ENCODE results near the gene HID1.

The HID1 gene

DNA sequence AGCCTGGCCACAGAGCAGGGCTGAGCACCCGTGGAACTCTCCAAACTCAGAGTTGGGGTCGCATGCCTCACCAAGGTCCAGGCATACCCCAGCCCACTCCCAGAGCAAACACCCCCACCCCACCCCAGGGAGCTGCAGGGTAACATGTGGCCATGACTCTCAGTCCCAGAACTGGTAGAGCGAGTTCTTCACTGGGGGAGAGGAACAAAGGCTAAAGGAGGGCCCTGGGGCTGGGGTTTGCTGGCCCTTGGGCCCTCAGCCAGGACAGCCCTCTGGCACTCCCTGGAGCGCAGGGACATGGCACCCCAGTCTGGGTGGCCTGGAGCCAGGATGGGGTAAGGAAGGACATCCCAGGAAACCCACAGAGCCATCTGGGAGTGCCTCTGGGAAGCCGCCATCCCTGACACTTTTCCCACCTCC is 4.2 kb downstream of the HID1 start:
- DNase-seq (ENCODE audit: low read depth, low spot score): no peak

- DNase-seq (ENCODE audit: low read depth, low spot score): no peak
These were observed 7.5 kb downstream of the HID1 start for GRCh38 chr17:74964988-74965622.

DNA sequence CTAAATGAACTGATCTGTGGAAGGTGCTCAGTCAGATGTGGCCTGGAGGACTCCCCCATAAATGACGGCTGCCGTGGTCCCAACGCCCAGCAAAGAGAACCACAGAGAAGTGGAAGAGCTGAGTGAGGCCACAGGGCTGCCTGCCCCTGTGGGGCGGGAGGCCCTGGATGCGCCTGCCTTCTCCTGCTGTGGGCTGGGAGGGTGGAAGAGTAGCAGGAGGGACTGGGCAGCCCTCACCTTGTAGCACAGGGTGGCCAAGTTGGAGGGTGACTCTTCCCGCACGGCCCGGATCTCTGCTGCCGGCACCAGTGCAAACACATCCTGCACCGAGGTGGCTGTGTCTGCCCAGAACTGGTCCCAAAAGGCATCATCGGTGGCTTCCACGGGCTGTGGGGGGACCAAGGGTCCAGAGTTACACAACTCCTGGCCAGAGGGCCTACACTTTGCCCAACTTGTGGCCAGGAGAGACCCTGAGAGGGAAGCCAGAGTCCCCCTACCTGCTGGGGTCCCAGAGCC is 8.3 kb downstream of the HID1 start:
- no peak for DNase-seq (ENCODE audit: low read depth, low spot score)

DNA sequence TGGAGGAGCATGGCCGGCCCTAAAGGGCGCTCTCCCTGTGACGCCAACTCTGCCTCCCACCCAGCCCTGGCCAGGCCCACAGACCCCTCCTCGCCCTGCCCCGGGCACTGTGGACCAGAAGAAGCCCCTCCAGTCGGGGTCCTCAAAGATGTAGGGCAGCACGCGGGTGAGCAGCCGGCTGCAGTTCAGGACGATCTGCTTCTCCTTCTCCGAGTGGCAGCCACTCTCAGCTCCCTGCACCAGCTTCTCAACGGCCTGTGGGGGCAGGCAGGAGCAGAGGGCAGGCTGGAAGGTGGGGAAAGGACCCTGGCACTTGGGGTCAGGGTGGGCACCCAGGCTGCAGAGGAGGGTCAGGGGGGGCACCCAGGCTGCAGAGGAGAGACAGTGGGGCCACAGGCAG is 8.9 kb downstream of the HID1 start:
- DNase-seq (ENCODE audit: low read depth, low spot score): no peak

GRCh38 chr17:74962622-74963394 is 9.8 kb downstream of the HID1 start:
- no peak for DNase-seq (ENCODE audit: low read depth, low spot score)

GRCh38 chr17:74961657-74962350 is 10.8 kb downstream of the HID1 start:
- peak; percentile 57 for DNase-seq (ENCODE audit: low read depth, low spot score)

DNA sequence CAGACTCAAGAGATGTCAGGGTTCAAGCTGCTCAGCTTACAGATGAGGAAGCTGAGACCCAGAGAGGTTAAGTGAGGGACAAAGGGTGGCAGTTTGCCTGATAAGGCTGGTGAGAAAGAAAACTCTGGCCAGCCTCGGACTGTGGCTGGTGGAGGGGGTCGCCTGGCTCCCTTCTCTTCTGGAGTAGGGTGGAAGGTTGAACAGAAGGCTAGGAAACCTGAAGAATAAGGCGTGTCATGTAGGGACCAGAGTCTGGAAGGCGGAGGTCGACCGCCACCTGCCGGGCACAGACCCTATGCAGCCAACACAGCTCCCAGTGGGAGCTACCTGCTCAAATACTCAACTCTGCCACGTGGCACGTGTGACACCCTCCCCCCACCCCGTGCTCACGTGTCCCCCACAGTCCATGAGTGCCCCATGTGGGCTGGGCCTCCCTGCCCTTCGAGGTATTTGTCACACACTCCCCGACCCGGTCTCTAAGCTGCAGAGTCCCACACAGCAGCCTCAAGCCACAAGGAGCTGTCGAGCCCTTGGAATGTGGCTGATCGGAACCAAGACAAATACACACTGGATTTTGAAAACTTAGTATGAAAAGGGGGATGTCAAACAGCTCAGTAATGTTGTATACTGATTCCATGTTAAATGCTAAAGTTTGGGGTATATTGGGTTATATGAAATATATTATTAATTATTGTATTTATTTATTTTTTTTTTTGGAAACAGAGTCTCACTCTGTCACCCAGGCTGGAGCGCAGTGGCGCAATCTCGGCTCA is 11.8 kb downstream of the HID1 start:
- DNase-seq (ENCODE audit: low read depth, low spot score): peak; percentile 40

GRCh38 chr17:74959826-74960515 is 12.6 kb downstream of the HID1 start:
- no peak for DNase-seq (ENCODE audit: low read depth, low spot score)

DNA sequence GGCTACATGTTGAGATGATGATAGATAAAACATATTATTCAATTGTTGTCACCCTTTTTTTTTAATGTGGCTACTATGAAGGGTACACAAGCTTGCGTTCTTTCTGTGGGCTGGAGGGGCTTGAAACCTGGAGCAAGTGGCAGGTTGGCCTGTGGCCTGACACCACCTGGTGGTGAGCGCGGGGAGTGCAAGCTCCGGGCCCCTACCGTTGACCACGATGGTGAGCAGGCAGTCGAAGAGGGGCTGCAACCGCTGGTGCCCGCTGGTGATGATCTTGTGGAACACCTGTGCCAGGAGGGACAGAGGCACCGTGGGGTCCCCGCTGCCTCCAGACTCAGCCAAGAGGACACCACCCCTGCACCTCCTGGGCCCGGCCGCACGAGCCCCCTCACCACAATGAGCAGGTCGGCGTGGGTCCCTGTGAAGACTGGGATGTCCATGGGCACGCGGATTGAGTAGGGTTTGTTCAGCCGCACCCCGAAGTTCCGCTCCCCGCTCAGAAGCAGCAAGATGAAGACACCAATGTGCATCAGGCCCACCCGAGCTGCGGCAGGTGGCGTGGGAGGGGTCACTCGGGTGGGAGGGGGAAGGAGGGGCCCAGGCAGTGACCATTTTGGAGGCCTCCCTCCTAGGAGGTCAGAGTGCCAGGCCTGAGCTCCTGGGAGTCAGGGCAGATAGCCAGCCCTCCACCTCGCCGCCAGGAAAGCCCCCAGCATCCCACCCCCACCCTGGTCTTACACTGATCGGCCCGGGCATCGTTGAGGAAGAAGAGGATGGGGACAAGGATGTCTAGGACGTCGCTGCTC is 14.4 kb downstream of the HID1 start:
- no peak for DNase-seq (ENCODE audit: low read depth, low spot score)

DNA sequence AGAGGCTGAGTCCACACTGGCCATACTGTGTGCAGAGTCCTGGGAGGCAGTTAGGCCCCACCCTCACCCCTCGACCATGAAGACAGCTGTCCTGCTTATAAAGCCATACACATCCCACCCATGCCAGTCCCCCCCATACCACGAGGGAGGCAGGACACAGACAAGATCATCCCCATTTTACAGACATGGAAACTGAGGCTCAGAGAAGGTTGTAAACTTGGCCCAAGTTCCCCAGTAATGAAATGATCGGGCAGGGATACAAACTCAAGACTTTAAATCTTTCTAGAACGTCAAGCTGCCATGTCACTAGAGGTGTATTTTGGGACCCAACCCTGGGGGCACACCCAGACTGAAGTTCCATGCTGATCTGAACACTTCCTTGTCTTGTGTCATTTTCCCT is 16.5 kb downstream of the HID1 start:
- DNase-seq (ENCODE audit: low read depth, low spot score): no peak

DNA sequence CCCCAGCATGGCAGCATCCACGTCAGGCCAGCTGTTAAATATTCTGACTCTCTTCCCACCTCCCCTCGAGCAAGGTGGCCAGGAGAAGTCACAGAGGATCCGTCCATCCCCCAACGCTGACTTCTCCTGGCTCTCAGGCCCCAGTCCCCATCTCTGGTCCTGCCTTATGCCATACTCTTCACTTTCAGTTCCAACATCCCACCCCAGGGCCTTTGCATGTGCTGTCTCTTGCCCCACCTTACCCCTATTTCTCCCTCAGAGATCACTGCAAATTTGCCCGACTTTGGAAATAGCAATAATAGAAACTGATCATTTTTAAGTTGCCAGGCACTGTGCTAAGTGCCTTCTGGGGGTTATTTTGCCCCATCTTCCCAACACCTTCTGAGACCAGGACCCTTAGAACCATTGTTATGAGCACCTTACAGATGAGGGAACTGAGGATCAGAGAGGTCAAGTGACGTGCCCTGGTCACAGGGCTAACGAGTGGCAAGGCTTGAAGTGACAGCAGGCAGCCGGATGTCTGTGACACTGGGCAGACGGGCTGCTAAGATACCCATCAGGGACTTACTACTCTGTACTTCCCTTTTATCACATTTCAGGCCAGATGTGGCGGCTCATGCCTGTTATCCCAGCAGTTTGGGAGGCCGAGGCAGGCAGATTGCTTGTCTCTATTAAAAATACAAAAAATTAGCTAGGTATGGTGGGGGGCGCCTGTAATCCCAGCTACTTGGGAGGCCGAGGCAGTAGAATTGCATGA is 17.7 kb downstream of the HID1 start:
- no peak for DNase-seq (ENCODE audit: low read depth, low spot score)

GRCh38 chr17:74954115-74954514 is 18.4 kb downstream of the HID1 start:
- no peak for DNase-seq (ENCODE audit: low read depth, low spot score)

DNA sequence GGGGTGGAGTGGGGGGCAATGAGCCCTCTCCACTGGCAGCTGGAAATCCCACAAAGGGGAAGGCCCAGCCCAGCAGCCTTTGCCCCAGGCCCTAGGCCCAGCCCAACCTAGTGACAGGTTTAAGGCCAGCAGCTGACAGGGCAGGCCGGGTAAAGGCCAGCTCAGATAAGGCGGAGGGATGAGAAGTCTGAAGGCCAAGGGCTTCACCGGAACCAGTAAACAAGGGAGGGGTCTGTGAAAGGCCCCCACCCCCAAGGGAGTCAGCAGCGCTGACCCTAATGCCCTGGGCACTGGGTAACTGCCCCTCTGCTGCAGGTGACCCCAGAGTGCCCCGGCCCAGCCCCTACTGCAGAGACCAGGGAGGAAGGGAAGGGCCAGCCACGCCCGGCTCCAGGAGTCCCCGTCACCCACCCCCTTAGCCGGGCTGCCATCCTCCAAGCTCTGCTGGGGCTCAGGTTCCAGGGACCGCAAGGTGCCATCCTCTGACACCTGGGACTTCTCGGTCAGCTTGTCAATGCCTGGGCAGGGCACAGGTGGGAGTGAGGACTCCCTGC is 19.3 kb downstream of the HID1 start:
- no peak for DNase-seq (ENCODE audit: low read depth, low spot score)

- DNase-seq (ENCODE audit: low read depth, low spot score): no peak
These were observed 20.0 kb downstream of the HID1 start for GRCh38 chr17:74952431-74953133.

- no peak for DNase-seq (ENCODE audit: low read depth, low spot score)
These were observed 20.7 kb downstream of the HID1 start for GRCh38 chr17:74951680-74952421.

GRCh38 chr17:74951065-74951464 is 21.5 kb downstream of the HID1 start:
- no peak for DNase-seq (ENCODE audit: low read depth, low spot score)

DNA sequence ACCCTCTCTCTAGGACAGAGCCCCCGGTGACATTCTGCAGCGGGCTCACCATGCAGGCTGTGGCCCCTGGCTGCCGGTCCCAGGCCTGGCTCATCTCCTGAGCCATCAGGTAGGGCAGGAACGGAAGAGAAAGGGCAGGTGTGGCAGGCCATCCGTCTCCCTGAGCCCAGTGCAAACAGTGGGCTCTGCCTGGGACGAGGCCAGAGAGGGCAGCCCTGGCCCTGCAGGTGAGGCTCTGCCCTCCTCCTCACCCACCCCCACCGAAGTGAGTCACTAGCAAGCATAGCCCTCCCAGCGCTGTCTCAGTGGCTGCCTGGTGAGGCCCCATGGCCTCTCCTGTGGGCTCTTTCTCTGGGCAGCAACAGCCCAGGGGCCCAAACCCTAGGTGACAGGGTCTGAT is 22.4 kb downstream of the HID1 start:
- DNase-seq (ENCODE audit: low read depth, low spot score): no peak
